C4-2B (cell line): Measurements from ENCODE around the gene JAML.

ENCODE experiments used
- CTCF ChIP-seq: fragments of 450-650 bp; conservative IDR thresholded peaks from 2 replicates; pipeline ENCODE4 v1.5.1; 2017; ENCODE audit warnings: mild to moderate bottlenecking
- ZFX ChIP-seq: fragments of 450-650 bp; IDR thresholded peaks from 2 replicates; pipeline ENCODE4 v1.6.1; 2017

- no peak for TF ChIP-seq CTCF
- no peak for TF ChIP-seq ZFX
Observed at GRCh38 chr11:118156531-118157185, 68.2 kb downstream of the JAML start.
